Pancreas (tissue), 10 donors: ENCODE data around the gene IL4R. TPM values are rescaled to one million over a fixed set of nuclear protein-coding genes. Genes with fewer than 3 reads are reported as not detected.
A peak's percentile ranks its signal among the peaks of the same experiment; 100 is the strongest.

Experiments used
- ATAC-seq, 4 donors: fragments of 200-7000 bp; cut with Tn5 transposase; one replicate each; pipeline versions ENCODE4 v1.8.0 to v1.9.1; 2020; ENCODE audit warnings: mild to moderate bottlenecking in 4 of 4, moderate library complexity in 4 of 4
- DNase-seq, 6 donors: peaks; one replicate each; pipeline ENCODE4 v3.0.0-alpha.2; 2020
- FAIRE-seq: peaks from 2 replicates; lab custom pipeline; 2012; peaks lifted over from hg19 to GRCh38; lab: Jason Lieb, UNC
- H3K27ac ChIP-seq, 4 donors: fragments of 200-600 bp; sonication (generic); 1 replicate in 3 of 4; 2 replicates in 1 of 4; pipeline versions ENCODE4 v1.5.0 to v1.8.0; 2020
- H3K27me3 ChIP-seq, 4 donors: fragments of 200-600 bp; one replicate each; pipeline ENCODE4 v1.8.0; 2021
- H3K36me3 ChIP-seq, 3 donors: fragments of 200-600 bp; sonication (generic) in 1 of 3; one replicate each; pipeline versions ENCODE4 v1.5.0 to v1.8.0; 2020 to 2021
- H3K4me1 ChIP-seq, 3 donors: fragments of 200-600 bp; one replicate each; pipeline ENCODE4 v1.8.0; 2021
- H3K4me3 ChIP-seq, 4 donors: fragments of 200-600 bp; sonication (generic) in 2 of 4; one replicate each; pipeline versions ENCODE4 v1.5.0 to v1.8.0; 2020 to 2021
- H3K9me3 ChIP-seq, 4 donors: fragments of 200-600 bp; one replicate each; pipeline ENCODE4 v1.8.0; 2021
- CTCF ChIP-seq, 4 donors: fragments of 200-600 bp; sonication (generic) in 3 of 4; IDR thresholded peaks; one replicate each; pipeline versions ENCODE4 v1.5.0 to v1.8.0; 2021; ENCODE audit warnings: antibody characterized with exemption in 4 of 4
- WGBS, 2 donors: extraction: QIAGEN DNeasy Blood & Tissue Kit; methylation state at CpG; one replicate each; pipeline ENCODE4 v1.1.7; 2013; 5-methylcytosine and 5-hydroxymethylcytosine counted together
- intact Hi-C, 3 donors: fragments of 100-400 bp; cut with DNase I; formaldehyde crosslinking; loops; one replicate each; pipeline versions ENCODE4 v1.11.1 to v1.14.2; 2022
- polyA plus RNA-seq, 2 donors: library from polyadenylated mRNA; stranded (reverse); fragments of 200-250 nt; gene quantifications; one replicate each; pipeline ENCODE4 v1.2.3, GENCODE V29; 2013
- total RNA-seq, 6 donors: library from RNA; stranded (reverse); fragmentation: NEBNext Ultra II Directional in 4 of 6; extraction: Animal tissue kit (Norgen Biotek cat#: 25700) in 4 of 6; gene quantifications; one replicate each; pipeline versions ENCODE4 v1.2.1 to v1.2.4, GENCODE V29; 2021 to 2023
- donor health status: healthy with polysubstance abuse.
- donor health status: DM: no; HTN: no; CAD: no; lungs with moderate emphysema.
- donor health status: DM: no; HTN: no; CAD: no.
- donor health status: control.
- donor health status: control.
- donor health status: Bipolar disorder and iron deficiency.
- donor health status: DM: yes; HTN: yes; CAD: no.
- donor health status: DM: no; HTN: no; CAD: no.
- donor health status: DM: no; HTN: no; CAD: no.
- donor health status: DM: yes; HTN: yes; CAD: no.

The IL4R gene
- total and polyA plus RNA-seq, 8 donors = 16.0 to 58.7 (median 30.3) TPM

GRCh38 chr16:27341971-27342370, 28.2 kb downstream of the IL4R start:
- Histone ChIP-seq H3K4me3 (no peak overlapping the region), H3K27me3 (no peaks in the 10 kb centered on the region), H3K9me3 (no peaks in the 10 kb centered on the region), H3K4me1 (no peaks in the 10 kb centered on the region), H3K27ac (no peak overlapping the region), H3K36me3 (peaks cover 5 to 37% (median 9%) of the 10 kb centered on the region in 3 donors)
- no peak for DNase-seq
- 98% methylated on average over 11 of the region's 11 CpGs for WGBS, 2 donors
- no peak for TF ChIP-seq CTCF (IDR thresholded peaks at IDR 0.05)
- no peak for ATAC-seq
- intact Hi-C loops = no loop called here
- FAIRE-seq = no peak

GRCh38 chr16:27344721-27345120, 30.9 kb downstream of the IL4R start:
- DNase-seq (no peak), FAIRE-seq (no peak), ATAC-seq (no peak)
- no peak for TF ChIP-seq CTCF (IDR thresholded peaks at IDR 0.05)
- WGBS, 2 donors = 91 to 96% methylated on average over 14 to 15 of the region's 15 CpGs
- no peak overlapping the region for H3K27ac ChIP-seq
- peaks cover 5 to 47% (median 9%) of the 10 kb centered on the region in 3 donors for H3K36me3 ChIP-seq
- H3K4me3 ChIP-seq = no peak overlapping the region
- intact Hi-C loops = no loop called here
- no peaks in the 10 kb centered on the region for H3K9me3 ChIP-seq
- H3K4me1 ChIP-seq = no peaks in the 10 kb centered on the region
- H3K27me3 ChIP-seq = no peaks in the 10 kb centered on the region

GRCh38 chr16:27345201-27345600, 31.4 kb downstream of the IL4R start:
- Histone ChIP-seq H3K36me3 (peaks cover 5 to 45% (median 12%) of the 10 kb centered on the region in 3 donors), H3K9me3 (no peaks in the 10 kb centered on the region), H3K27ac (no peak overlapping the region), H3K4me3 (no peak overlapping the region), H3K4me1 (no peaks in the 10 kb centered on the region), H3K27me3 (no peaks in the 10 kb centered on the region)
- DNase-seq (no peak), FAIRE-seq (no peak), ATAC-seq (no peak)
- intact Hi-C loops = no loop called here
- WGBS, 2 donors = 93 to 97% methylated on average over 8 of the region's 8 CpGs
- no peak for TF ChIP-seq CTCF (IDR thresholded peaks at IDR 0.05)

- no peak for FAIRE-seq
- H3K4me1 ChIP-seq = no peaks in the 10 kb centered on the region
- H3K27ac ChIP-seq = no peak overlapping the region
- ATAC-seq = peak in 1 of 4 donors; percentile 42
- H3K4me3 ChIP-seq = no peak overlapping the region
- 76 to 78% methylated on average over 5 of the region's 5 CpGs for WGBS, 2 donors
- no peaks in the 10 kb centered on the region for H3K9me3 ChIP-seq
- no peaks in the 10 kb centered on the region for H3K27me3 ChIP-seq
- DNase-seq = no peak
- intact Hi-C loops = no loop called here
- peaks cover 5 to 36% (median 14%) of the 10 kb centered on the region in 3 donors for H3K36me3 ChIP-seq
- TF ChIP-seq CTCF (IDR thresholded peaks at IDR 0.05) = no peak
These were observed 33.0 kb downstream of the IL4R start for GRCh38 chr16:27346819-27347218.

- Histone ChIP-seq H3K9me3 (no peaks in the 10 kb centered on the region), H3K27me3 (no peaks in the 10 kb centered on the region), H3K4me3 (no peak overlapping the region), H3K4me1 (no peaks in the 10 kb centered on the region), H3K36me3 (peaks cover 0 to 34% (median 5%) of the 10 kb centered on the region in 3 donors), H3K27ac (no peak overlapping the region)
- intact Hi-C loops = no loop called here
- 78 to 84% methylated on average over 9 of the region's 9 CpGs for WGBS, 2 donors
- FAIRE-seq = no peak
- no peak for TF ChIP-seq CTCF (IDR thresholded peaks at IDR 0.05)
- DNase-seq = no peak
- no peak for ATAC-seq
These were observed 34.3 kb downstream of the IL4R start for GRCh38 chr16:27347930-27348685.
